Inflammatory macrophage (primary cell): ENCODE data around the gene SMCP.

Source experiments
- DNase-seq, 2 donors: peaks; one replicate each; pipeline ENCODE4 v3.0.0-alpha.2; 2020 to 2022

SMCP gene

DNA sequence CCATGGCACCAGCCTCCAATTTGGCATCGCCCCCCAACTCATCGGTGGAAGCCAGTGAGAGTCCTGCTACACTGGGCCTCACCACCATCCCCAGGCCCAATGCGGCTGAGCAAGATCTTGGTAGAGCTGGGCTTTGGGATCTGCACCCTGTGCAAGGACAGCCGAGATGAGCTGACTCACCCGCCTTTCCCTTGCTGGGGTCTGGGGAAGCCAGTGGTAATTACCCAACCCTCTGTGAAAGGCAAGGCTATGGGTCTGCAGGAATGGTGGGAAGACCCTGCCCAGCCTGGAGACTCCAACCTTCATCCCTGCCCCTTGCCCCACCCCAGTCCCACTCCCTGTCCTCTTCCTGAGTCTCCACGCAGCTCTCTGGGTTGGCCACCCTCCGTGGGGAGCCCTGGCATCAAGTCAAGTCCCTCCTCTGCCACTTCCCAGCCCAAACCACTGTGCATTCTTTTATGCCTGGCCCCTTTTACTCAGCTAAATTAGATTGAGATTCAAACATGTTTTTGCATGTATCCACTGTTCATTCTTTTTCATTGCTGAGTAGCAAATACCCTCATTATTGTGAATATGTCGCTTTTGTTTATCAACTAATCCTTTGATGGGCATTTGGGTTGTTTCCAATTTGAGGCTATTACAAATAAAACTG is 8.8 kb downstream of the SMCP start:
- DNase-seq = no peak

DNA sequence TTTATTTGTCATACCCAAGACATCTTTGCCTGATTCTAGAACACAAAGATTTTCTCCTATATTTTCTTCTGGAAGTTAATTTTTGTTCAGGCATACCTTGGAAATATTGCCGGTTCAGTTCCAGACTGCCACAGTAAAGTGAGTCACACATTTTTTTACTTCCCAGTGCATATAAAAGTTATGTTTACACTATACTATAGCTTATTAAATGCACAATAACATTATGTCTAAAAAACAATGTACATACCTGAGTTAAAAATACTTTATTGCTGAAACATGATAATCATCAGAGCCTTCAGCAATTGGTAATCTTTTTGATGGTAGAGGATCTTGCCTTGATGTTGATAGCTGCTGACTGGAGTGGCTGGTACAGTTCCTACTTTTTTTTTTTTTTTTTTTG is 10.0 kb downstream of the SMCP start:
- no peak for DNase-seq

DNA sequence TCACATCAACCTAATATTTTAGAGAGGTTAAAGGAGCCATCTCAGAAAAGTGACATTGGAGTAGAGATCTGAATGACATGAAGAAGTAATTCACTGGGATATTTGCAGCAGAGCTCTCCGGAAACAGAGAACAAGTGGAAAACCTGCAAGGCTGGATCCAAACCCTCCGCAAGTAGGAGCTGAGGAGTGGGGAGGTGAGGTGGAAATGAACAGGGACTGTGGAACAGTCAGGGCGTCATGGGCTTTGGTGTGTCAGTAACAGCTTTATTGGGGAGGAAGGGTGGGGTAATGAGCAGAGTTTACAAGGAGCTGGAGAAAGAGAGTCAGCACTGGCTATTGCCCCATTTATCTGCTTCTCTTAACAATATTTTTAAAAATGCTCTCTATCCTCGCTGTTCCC is 20.9 kb downstream of the SMCP start:
- DNase-seq = no peak

DNA sequence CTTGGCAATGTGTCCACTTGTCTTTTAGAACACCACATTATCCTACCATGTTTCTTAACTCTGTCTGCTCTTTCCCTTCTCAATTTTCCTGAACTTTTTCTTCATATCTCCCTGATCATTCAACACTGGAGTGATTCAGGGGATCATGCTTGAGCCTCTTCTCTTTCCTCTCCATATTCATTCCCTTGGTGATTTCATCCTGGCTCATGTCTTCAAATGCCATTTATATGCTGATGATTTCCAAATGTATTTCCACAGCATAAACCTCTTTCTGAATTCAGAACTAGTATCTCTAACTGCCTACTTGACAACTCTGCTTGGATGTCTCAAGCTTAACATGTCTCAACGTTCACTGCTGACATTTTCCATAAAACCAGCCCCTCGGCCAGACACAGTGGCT is 21.8 kb downstream of the SMCP start:
- no peak for DNase-seq

DNA sequence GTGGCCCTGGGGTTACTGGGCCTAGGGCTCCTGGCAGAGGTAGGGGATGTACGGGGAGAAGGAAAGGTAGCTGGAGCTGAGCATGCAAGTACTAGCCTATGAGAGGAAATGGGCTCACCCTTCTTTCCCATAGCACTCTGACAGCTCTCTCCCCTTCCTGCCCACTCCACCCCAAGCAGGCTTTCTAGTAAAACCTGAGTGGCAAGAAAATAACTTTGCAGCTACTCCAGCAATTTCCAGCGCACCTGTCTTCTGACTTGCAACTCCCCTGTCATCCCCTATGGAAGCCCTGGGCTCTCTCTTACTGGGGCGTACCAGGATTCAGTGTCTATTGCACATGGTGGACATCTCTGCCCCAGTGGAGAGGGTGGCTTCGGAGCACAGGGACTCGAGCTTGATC is 23.5 kb downstream of the SMCP start:
- DNase-seq = no peak

DNA sequence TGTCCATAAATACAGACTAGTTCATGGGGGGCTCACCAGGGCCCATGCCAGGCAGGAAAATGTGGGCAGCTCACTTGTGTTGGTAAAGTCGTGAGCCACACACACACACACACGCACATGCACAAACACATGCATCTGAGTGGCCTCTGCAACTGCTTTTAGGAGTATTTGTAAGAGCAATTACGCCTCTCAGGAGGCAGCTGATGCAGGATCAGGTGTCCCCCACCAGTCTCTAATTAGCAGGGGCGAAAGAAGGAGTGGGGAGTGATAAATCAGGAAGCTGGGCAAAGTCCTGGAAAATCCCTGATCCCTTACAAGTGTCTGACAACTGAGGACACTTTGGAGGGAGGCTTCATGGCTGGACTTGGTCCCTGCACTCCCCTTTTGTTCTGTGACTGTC is 24.5 kb downstream of the SMCP start:
- no peak for DNase-seq

DNA sequence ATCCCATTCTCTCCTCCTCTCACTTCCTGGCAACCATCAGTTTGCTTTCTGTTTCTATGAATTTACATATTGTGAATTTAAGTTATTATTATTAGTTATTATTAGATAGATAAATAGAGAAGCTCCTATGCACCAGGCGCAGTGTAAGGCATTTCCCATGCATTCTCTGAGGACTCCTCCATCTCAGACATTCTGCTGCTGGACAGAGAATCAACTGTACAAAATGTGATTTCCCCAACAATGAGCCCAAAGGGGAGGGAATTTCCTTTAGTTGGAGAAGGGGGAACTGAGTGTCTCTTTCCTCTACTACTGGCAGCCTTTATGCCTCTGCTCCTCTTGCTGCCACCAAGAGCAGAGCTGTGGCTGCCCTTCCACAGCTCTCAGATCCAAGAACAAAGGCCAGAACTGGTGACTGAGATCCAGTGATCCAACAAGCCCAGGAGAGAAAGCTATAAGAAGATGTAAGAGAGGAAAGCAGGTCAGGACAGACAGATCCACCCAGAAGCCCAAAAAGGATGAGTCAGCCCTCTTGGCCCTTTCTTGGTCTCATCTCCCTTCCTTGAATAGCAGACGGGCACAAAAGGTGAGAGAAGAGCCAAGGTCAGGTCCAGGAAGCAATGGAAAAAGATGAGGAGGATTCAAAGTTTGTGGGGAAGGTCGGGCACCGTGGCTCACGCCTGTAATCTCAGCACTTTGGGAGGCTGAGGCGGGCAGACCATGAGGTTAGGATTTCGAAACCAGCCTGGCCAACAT is 26.7 kb downstream of the SMCP start:
- no peak for DNase-seq

DNA sequence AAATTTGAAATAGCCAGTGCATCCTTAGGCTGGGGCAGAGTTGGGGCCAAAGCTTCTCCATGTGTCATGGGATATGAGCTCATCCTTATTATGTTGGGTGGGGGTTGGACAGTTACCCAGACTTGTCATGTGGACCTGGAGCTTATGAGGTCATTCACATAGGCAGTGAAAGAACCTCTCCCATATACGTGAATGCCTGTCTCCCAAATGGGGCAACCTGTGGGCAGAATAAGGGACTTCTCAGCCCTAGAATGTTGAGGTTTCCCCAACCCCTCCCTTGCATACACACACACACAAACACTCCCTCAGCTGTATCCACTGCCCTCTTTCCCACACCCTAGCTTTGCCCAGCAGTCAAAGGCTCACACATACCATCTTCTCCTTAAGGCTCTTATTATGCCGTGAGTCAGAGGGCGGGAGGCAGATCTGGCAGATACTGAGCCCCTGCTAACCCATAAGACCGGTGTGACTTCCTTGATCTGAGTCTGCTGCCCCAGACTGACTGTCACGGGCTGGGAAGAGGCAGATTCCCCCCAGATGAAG is 28.0 kb downstream of the SMCP start:
- peak in 1 of 2 donors; percentile 8 for DNase-seq

DNA sequence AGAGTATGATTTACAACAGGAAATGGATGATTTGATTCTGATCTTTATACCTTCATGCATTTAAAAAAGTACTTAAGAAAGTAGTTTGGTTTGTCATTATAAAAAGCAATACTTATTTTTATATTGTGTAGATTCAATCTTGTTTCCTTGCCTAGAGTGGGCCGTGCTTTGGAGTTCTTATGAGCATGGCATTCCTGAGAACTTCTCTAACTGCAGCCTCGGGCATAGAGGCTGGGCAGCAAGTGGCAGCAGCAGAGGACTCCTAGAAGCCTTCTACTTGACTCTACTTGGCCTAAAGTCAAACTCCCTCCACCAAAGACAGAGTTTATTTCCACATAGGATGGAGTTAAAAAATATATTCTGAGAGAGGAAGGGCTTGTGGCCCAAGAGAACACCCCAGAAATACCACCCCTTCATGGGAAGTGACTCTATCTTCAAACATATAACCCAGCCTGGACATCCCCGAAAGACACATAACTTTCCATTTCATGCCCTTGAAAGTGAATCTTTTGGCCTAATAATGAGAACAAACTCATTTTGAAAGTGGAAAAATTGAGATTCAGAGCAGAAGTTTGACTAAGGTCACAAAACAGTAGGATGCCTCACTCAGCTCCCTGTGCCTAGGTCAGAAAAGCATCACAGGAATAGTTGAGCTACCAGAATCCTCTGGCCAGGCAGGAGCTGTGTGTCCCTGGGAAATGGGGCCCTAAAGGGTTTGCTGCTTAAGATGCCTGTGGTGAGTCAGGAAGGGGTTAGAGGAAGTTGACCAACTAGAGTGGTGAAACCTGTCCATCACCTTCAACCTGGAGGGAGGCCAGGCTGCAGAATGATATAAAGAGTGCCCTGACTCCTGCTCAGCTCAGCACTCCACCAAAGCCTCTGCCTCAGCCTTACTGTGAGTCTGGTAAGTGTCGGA is 29.8 kb downstream of the SMCP start, which contains the start of gene IVL:
IVL (plus strand) TSS at position 861 of the 916 bp plus-strand sequence. CDS start 1,252 bp downstream, outside the sequence.
- DNase-seq = no peak

DNA sequence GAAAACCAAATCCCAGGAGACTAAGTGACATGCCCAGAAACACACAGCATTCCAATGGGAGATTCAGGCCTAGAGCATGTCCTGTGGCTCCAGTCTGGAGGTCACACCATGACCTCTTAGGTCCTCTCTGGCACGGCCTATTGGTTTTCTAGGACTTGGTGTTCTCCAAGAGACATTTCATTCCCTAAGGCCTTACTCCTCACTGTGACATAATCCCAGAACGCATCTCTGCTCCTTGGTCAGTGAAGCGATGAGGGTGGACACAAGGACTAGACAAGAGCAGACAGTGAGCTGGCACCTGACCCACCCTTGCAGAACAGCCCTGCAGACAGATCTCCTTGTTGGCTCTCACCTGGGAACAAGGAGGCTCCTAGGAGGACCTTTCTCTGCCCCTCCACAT is 31.1 kb downstream of the SMCP start:
- DNase-seq = no peak

DNA sequence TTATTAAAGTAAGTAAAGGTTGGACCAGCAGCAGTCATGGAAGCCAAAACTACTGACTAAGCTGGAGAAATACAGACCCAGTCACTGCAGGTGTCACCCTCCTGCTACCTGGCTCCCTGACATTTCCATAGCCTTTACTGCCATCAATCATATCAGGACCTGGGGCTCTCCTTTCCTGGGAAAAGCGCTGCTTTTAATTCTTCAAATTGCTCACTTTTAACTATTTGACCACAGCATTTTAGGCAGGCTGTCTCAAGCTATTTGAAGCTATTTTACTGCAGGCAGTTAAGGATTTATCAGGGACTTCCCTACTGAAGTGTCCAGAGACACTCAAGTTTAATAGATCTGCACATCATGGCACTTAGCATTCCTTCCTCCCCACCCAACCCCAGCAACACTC is 34.3 kb downstream of the SMCP start:
- no peak for DNase-seq

DNA sequence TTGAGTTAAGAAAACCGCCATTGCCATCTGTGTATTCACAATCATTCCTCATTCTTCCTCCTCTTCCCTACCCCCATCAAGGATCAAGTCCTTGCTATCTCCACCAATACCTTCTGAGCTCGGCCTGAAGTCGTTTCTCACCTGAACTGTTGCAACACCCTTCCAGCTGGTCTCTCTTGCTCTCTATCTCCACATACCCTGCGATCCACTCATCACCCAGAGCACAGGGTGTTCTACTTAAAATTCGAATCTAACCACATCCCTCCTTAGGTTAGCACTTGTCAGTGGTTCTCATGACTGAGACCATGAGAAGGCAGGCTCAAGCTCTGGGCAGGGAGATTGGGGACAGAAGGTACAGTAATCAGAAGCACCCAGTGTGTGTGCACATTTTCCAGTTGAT is 34.8 kb downstream of the SMCP start:
- no peak for DNase-seq

DNA sequence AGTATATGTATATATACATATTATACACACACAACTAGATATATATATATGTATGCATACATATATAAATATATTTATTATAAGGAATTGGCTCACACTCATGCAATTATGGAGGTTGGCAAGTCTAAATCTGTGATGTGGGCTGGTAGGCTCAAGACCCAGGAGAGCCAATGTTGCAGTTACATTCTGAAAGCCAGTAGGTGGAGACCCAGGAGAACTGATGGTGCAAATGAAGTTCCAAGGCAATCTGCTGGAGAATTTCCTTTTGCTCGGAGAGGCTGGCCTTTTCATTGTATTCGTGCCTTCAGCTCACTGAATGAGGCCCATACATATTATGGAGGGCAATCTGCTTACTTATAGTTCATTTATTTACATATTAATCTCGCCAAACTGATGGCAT is 39.7 kb downstream of the SMCP start:
- no peak for DNase-seq

DNA sequence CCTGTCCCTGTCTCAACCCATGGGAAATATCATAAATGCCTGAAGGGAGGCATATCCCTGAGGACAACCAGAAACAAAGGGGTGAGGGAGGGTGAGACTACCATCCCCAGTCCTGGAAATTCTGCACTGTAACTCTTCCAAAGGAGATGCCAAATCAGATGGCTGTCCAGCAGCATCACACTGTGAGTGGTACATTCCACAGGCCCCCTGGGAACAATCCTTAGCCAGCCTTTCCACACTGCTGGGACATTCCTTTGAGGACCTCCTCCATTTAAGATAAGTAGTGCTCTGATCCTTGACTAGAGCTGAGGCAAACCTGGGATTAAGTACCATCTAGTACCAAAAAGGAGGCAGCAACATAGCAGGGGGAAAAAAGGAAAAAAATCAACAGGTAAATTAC is 40.9 kb downstream of the SMCP start:
- DNase-seq = no peak

DNA sequence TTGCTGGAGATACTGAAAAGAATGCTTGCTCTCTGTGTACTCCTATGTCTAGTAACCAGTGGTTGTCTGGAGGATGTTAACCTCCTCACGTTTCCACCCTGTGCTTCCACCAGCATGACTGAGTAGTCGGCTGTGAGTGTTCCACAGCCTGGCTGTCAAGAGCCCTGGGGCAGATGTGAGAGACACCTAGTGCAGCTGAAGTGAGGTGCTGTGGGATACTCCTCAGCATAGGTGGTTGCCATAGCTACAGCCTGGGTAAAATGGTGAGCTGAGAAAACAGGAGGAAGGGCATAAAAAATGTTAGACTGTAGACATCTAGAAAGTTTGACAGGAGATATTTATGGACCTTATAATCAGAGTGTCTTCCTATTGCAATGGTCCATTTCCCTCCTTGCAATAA is 46.1 kb downstream of the SMCP start:
- DNase-seq = no peak

DNA sequence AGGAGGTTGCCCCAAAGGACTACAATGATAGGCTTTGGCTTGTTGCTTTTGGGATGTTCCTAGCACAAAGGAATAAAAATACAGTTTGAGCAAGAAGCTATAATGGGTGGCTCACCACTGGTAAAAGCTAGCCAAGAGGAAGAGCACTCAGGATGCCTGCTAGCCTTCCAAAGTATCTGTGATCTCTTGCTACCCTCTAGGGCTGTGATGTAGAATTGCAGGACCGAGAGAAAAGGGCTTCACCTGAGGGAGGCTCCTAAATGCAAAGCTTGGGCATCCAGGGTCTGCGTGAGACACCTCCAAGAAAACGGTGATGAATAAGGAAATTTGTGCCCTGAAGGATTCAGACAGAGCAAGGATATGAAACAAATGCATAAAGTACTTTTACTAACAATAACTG is 48.0 kb downstream of the SMCP start:
- peak in 1 of 2 donors; percentile 6 for DNase-seq

DNA sequence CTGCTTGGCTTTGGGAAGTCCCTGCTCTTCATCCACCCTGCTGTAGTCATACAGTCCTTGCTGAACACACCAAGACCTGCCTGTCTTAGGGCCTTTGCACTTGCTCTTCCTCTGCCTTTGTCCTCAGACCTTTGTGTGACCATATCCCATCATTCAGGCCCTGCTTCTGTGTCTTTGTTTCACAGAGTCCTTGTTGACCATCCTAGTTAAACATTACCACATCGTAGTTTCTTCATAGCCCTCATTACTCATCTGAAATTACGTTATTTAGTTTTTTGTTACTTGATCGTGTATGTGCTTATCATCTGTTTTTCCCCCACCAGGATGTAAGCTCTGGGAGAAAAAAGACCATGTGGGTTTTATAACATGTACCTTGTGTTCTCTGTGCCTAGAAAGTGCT is 50.5 kb downstream of the SMCP start:
- DNase-seq = no peak

DNA sequence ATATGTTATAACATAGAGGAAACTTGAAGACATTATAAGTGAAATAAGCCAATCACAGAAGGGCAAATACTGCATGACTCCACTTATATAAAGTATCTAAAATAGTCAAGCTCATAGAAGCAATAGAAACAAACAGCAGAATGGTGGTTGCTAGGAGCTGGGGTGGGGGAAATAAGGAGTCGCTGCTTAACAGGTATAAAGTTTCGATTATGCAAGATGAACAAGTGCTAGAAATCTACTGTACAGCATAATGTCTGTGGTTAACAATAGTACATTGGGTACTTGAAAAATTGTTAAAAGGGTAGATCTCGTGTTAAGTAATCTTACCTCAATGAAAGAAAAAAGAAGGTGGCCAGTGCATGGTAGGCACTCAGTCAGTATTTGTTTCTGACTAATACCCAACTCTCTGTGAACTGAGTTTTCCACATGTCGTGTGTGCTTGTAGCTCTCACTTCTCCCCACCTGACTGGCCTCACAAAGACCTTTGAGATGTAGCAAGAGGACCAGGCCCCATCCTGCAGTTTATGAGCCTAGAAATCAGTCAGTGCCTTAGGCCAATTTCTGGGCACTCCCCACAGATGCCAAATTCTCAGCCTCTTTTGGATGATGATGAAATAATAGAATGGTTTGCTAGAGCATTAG is 54.2 kb downstream of the SMCP start:
- DNase-seq = no peak

DNA sequence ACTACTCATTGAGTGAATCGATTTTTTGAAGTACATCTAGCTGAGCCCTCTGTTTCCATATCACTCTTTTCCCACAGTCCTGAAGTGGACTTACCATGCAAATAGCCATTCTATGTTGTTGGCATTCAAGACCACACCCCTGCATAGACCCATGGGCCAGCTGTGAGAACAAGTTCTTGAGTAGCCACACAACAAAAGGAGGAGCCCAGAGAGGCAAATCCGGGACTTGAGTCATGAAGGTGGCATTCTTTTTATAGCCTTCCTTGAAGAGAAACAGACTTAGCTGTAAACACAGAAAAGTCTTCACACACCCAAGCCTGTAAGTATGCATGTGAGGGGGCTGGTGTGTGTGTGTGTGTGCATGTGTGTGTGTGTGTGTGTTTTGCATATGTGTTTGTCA is 55.1 kb downstream of the SMCP start:
- DNase-seq = no peak
